ENCODE measurements around the gene CACNB4.

GRCh38 chr2:151810489-151810888, 288.4 kb downstream of the CACNB4 start:
- no peak for TF ChIP-seq SUZ12 (IDR thresholded peaks at IDR 0.05; ENCODE audit: extremely low read depth, insufficient read depth, insufficient read length)
- no peak for TF ChIP-seq YY1 (IDR thresholded peaks at IDR 0.05; ENCODE audit: insufficient read depth, insufficient read length)
- TF ChIP-seq ZNF274 (IDR thresholded peaks at IDR 0.05; ENCODE audit: low read depth, low read length), result no peak
